ENCODE data around the gene TSN.

DNA sequence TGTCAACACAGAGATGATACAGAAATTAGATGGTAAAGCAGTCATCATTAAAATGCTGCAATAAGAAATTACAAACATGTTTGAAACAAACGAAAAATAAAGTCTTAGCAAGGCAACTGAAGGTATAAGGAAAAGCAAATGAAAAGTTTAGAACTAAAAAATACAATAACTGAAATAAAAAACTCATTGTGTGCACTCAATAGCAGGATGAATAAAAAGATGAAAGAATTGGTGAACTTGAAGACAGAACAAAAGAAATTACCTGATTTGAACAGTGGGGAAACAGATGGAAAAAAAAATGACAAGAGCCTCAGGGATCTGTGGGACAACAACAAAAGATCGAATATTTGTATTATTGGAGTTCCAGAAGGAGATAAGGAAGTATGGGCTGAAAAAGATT lies 46.5 kb downstream of the TSN start:
- TF ChIP-seq, protein P1, sequence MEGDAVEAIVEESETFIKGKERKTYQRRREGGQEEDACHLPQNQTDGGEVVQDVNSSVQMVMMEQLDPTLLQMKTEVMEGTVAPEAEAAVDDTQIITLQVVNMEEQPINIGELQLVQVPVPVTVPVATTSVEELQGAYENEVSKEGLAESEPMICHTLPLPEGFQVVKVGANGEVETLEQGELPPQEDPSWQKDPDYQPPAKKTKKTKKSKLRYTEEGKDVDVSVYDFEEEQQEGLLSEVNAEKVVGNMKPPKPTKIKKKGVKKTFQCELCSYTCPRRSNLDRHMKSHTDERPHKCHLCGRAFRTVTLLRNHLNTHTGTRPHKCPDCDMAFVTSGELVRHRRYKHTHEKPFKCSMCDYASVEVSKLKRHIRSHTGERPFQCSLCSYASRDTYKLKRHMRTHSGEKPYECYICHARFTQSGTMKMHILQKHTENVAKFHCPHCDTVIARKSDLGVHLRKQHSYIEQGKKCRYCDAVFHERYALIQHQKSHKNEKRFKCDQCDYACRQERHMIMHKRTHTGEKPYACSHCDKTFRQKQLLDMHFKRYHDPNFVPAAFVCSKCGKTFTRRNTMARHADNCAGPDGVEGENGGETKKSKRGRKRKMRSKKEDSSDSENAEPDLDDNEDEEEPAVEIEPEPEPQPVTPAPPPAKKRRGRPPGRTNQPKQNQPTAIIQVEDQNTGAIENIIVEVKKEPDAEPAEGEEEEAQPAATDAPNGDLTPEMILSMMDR (IDR thresholded peaks at IDR 0.05) = no peak
- TF ChIP-seq EP300 (IDR thresholded peaks at IDR 0.05) (no peak), POLR2A (IDR thresholded peaks at IDR 0.05) (no peak)
